Measurements from ENCODE around the gene TMEM115.

The TMEM115 gene

GRCh38 chr3:50392101-50392715, 32.9 kb upstream of the TMEM115 start:
- Histone ChIP-seq H3K27me3 (ENCODE audit: insufficient read depth, low read depth) (no peaks in the 10 kb centered on the region), H3K27ac (no peak overlapping the region), H3K4me3 (IDR thresholded peaks at IDR 0.05; ENCODE audit: insufficient read depth, low read depth, low read length) (no peak overlapping the region)

GRCh38 chr3:50390508-50391224, 31.3 kb upstream of the TMEM115 start:
- no peak overlapping the region for H3K4me2 ChIP-seq
- H2AFZ ChIP-seq (ENCODE audit: low read depth), result no peak overlapping the region
- no peaks in the 10 kb centered on the region for H4K20me1 ChIP-seq (ENCODE audit: insufficient read depth)
- no peaks in the 10 kb centered on the region for H3K36me3 ChIP-seq (ENCODE audit: insufficient read depth)
- TF ChIP-seq CTCF (conservative IDR thresholded peaks at IDR 0.05; ENCODE audit: low read depth, low read length), result no peak
- peaks cover 8% of the 10 kb centered on the region for H3K4me1 ChIP-seq (ENCODE audit: low read depth, poor library complexity, severe bottlenecking)
- H3K79me2 ChIP-seq (ENCODE audit: insufficient read depth, low read depth), result no peaks in the 10 kb centered on the region
- H3K27ac ChIP-seq, result no peak overlapping the region
- H3K4me3 ChIP-seq (IDR thresholded peaks at IDR 0.05; ENCODE audit: insufficient read depth, low read depth, low read length), result no peak overlapping the region
- no peak overlapping the region for H3K9ac ChIP-seq
- no peaks in the 10 kb centered on the region for H3K27me3 ChIP-seq (ENCODE audit: insufficient read depth, low read depth)

More at GRCh38 chr3:50392101-50392715, 32.9 kb upstream of the TMEM115 start:
- Histone ChIP-seq H3K9ac (no peak overlapping the region), H3K79me2 (ENCODE audit: insufficient read depth, low read depth) (no peaks in the 10 kb centered on the region), H4K20me1 (ENCODE audit: insufficient read depth) (no peaks in the 10 kb centered on the region), H3K4me1 (ENCODE audit: low read depth, poor library complexity, severe bottlenecking) (peaks cover 8% of the 10 kb centered on the region), H2AFZ (ENCODE audit: low read depth) (no peak overlapping the region), H3K36me3 (ENCODE audit: insufficient read depth) (no peaks in the 10 kb centered on the region), H3K4me2 (no peak overlapping the region; the same call in 1 of the 2 replicates)
- no peak for TF ChIP-seq CTCF (conservative IDR thresholded peaks at IDR 0.05; ENCODE audit: low read depth, low read length)

- no peak overlapping the region for H2AFZ ChIP-seq (ENCODE audit: low read depth)
- no peaks in the 10 kb centered on the region for H3K36me3 ChIP-seq (ENCODE audit: insufficient read depth)
- no peak overlapping the region for H3K4me2 ChIP-seq
- H4K20me1 ChIP-seq (ENCODE audit: insufficient read depth), result no peaks in the 10 kb centered on the region
- no peak overlapping the region for H3K9ac ChIP-seq
- no peaks in the 10 kb centered on the region for H3K79me2 ChIP-seq (ENCODE audit: insufficient read depth, low read depth)
- H3K4me1 ChIP-seq (ENCODE audit: low read depth, poor library complexity, severe bottlenecking), result peaks cover 8% of the 10 kb centered on the region
- H3K27me3 ChIP-seq (ENCODE audit: insufficient read depth, low read depth), result no peaks in the 10 kb centered on the region
- TF ChIP-seq CTCF (conservative IDR thresholded peaks at IDR 0.05; ENCODE audit: low read depth, low read length), result no peak
- no peak overlapping the region for H3K4me3 ChIP-seq (IDR thresholded peaks at IDR 0.05; ENCODE audit: insufficient read depth, low read depth, low read length)
- H3K27ac ChIP-seq, result no peak overlapping the region
Measured at GRCh38 chr3:50389414-50389767, 30.1 kb upstream of the TMEM115 start.

GRCh38 chr3:50388720-50389413, 29.5 kb upstream of the TMEM115 start:
- Histone ChIP-seq H3K27ac (no peak overlapping the region), H3K4me2 (no peak overlapping the region), H3K36me3 (ENCODE audit: insufficient read depth) (no peaks in the 10 kb centered on the region), H3K79me2 (ENCODE audit: insufficient read depth, low read depth) (no peaks in the 10 kb centered on the region), H4K20me1 (ENCODE audit: insufficient read depth) (no peaks in the 10 kb centered on the region), H3K4me1 (ENCODE audit: low read depth, poor library complexity, severe bottlenecking) (peaks cover 8% of the 10 kb centered on the region), H3K27me3 (ENCODE audit: insufficient read depth, low read depth) (no peaks in the 10 kb centered on the region), H3K9ac (no peak overlapping the region), H2AFZ (ENCODE audit: low read depth) (no peak overlapping the region), H3K4me3 (IDR thresholded peaks at IDR 0.05; ENCODE audit: insufficient read depth, low read depth, low read length) (no peak overlapping the region)
- TF ChIP-seq CTCF (conservative IDR thresholded peaks at IDR 0.05; ENCODE audit: low read depth, low read length), result no peak
